NT2/D1 (cell line): ENCODE data around the gene GPC6.

Experiments
- YY1 ChIP-seq: IDR thresholded peaks from 2 replicates; pipeline ENCODE4 v1.6.1; 2011; ENCODE audit not compliant: insufficient read length, insufficient read depth
- ZNF274 ChIP-seq: IDR thresholded peaks from 2 replicates; pipeline ENCODE4 v1.6.1; 2011; ENCODE audit warnings: mild to moderate bottlenecking, low read depth, low read length

GRCh38 chr13:94174009-94174408 lies 947.4 kb downstream of the GPC6 start:
- TF ChIP-seq ZNF274 (no peak), YY1 (no peak)
